NCI-H1694 (cell line): ENCODE measurements around the gene SULT1C2.
"Not testable (repeated sequence)": the region's sequence is repeated elsewhere in the genome, so short reads cannot be mapped to it uniquely, and the experiment has no call there.

Source experiments
- DNase-seq: peaks from one replicate; lab custom pipeline; 2025; lab: John Stamatoyannopoulos, UW

SULT1C2 gene

DNA sequence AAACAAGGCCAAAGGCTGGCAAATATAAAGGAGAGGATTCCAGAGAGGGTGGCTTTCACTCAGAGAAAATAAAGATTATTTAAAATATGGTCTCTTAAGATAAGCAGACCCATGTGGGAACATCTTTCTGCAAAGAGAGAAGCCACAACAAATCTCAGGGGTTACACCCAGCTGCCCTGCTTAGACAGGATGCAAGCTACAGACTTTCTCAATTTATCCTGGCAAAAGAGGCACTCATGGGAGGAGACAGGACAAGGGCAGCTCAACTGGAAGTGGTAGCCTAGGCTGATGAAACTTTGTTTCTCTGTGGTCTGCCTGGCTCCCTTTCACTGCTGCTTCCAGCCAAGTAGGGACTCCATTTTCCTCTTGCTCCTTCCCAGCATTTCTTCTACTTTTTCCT lies 63.2 kb downstream of the SULT1C2 start:
- no peak for DNase-seq

DNA sequence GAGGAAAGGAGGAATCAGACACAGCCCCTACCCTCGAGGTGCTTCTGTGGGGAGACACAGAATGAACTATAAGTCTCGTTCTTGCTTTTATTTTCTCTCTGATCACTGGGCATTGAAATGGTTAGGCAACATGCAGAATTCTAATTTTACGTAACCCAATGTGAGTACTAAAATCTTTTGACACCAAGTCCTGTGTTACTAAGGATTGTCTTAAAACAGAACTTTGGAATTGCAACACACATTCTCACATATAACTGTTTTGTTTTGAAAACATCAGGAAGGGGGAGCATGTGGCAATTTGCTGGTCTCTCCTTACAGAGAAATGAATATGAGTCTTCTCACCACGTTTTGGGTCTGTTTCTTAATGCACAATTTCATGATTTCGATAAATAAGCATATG lies 65.4 kb downstream of the SULT1C2 start:
- no peak for DNase-seq

- no peak for DNase-seq
Observed at GRCh38 chr2:108355906-108356734, 67.4 kb downstream of the SULT1C2 start.

DNA sequence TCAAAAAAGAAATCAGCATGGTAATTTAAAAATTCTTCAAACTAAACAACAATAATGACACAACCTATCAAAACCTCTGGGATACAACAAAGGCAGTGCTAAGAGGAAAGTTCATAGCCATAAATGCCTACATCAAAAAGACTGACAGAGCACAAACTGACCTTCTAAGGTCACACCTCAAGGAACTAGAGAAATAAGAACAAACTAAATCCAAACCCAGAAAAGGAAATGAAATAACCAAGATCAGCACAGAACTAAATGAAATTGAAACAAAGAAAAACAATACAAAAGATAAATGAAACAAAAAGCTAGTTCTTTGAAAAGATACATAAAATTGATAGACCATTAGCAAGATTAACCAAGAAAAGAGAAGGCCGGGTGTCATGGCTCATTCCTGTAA lies 70.6 kb downstream of the SULT1C2 start:
- not testable (repeated sequence) for DNase-seq
